SK-N-SH treated with all-trans-retinoic acid at 6 μM for 48 hours (cell line): ENCODE results near the gene ADSS2.

ENCODE experiments used
- ARNTL ChIP-seq: fragments of 450-650 bp; formaldehyde crosslinking; IDR thresholded peaks from 2 replicates; pipeline ENCODE4 v1.5.0; 2020; ENCODE audit warnings: low read depth, mild to moderate bottlenecking, moderate library complexity, borderline replicate concordance
- CSDC2 ChIP-seq: fragments of 250-450 bp; sonication (Bioruptor Pico); IDR thresholded peaks from 2 replicates; pipeline ENCODE4 v1.5.0; 2020; ENCODE audit warnings: mild to moderate bottlenecking, moderate library complexity
- GLIS3 ChIP-seq: fragments of 250-450 bp; sonication (Bioruptor Pico); IDR thresholded peaks from 2 replicates; pipeline ENCODE4 v1.5.0; 2020; ENCODE audit warnings: mild to moderate bottlenecking, moderate library complexity
- PPARA ChIP-seq: fragments of 250-450 bp; sonication (Bioruptor Pico); IDR thresholded peaks from 2 replicates; pipeline ENCODE4 v1.5.0; 2020; ENCODE audit warnings: mild to moderate bottlenecking, borderline replicate concordance
- ZC3H10 ChIP-seq: fragments of 250-450 bp; sonication (Bioruptor Pico); IDR thresholded peaks from 2 replicates; pipeline ENCODE4 v1.5.1; 2021; ENCODE audit warnings: mild to moderate bottlenecking, moderate library complexity
- ZFP3 ChIP-seq: fragments of 250-450 bp; sonication (Bioruptor Pico); IDR thresholded peaks from 2 replicates; pipeline ENCODE4 v1.5.0; 2020; ENCODE audit warnings: mild to moderate bottlenecking, moderate library complexity
- ZNF565 ChIP-seq: fragments of 450-650 bp; formaldehyde crosslinking; conservative IDR thresholded peaks from 2 replicates; pipeline ENCODE4 v1.5.0; 2020; ENCODE audit warnings: low read depth, mild to moderate bottlenecking, moderate library complexity
- ZNF70 ChIP-seq: fragments of 450-650 bp; formaldehyde crosslinking; IDR thresholded peaks from 2 replicates; pipeline ENCODE4 v1.5.0; 2020; ENCODE audit warnings: mild to moderate bottlenecking, moderate library complexity
- ZNF8 ChIP-seq: fragments of 450-650 bp; formaldehyde crosslinking; IDR thresholded peaks from 2 replicates; pipeline ENCODE4 v1.5.0; 2020; ENCODE audit warnings: mild to moderate bottlenecking, moderate library complexity
- TF ChIP-seq, protein P1 (sequence below): fragments of 250-450 bp; sonication (Bioruptor Pico); IDR thresholded peaks from 2 replicates; pipeline ENCODE4 v1.8.0; 2021; ENCODE audit warnings: low read depth, mild to moderate bottlenecking, moderate library complexity, borderline replicate concordance
- TF ChIP-seq, protein P2 (sequence below): fragments of 250-450 bp; sonication (Bioruptor Pico); IDR thresholded peaks from 2 replicates; pipeline ENCODE4 v1.8.0; 2020; ENCODE audit warnings: mild to moderate bottlenecking, moderate library complexity, borderline replicate concordance
- TF ChIP-seq, protein P3 (sequence below): fragments of 250-450 bp; sonication (Bioruptor Pico); IDR thresholded peaks from 2 replicates; pipeline ENCODE4 v1.5.1; 2020; ENCODE audit warnings: low read depth, mild to moderate bottlenecking, moderate library complexity

DNA sequence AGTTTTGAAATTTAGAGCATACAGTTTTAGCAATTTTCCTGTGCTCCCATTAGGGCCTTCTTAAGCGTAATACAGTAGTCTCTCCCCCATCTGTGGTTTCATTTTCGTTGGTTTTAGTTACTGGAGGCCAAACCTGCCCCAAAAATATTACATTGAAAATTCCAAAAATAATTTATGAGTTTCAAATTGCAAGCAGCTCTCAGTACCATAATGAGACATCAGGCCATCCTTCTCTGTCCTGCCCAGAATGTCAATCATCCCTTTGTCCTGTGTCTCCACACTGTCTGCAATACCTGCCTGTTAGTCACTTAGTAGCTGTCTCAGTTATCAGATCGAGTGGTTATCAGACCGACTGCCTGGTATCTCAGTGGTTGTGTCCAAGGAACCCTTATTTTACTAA lies 45.4 kb downstream of the ADSS2 start:
- TF ChIP-seq, protein P1, sequence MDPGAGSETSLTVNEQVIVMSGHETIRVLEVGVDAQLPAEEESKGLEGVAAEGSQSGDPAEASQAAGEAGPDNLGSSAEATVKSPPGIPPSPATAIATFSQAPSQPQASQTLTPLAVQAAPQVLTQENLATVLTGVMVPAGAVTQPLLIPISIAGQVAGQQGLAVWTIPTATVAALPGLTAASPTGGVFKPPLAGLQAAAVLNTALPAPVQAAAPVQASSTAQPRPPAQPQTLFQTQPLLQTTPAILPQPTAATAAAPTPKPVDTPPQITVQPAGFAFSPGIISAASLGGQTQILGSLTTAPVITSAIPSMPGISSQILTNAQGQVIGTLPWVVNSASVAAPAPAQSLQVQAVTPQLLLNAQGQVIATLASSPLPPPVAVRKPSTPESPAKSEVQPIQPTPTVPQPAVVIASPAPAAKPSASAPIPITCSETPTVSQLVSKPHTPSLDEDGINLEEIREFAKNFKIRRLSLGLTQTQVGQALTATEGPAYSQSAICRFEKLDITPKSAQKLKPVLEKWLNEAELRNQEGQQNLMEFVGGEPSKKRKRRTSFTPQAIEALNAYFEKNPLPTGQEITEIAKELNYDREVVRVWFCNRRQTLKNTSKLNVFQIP (CRISPR knock-in tag): no peak
- TF ChIP-seq ARNTL (CRISPR knock-in tag) (no peak), CSDC2 (CRISPR knock-in tag) (no peak), ZC3H10 (no peak), ZNF565 (no peak), ZNF70 (CRISPR knock-in tag) (no peak), ZNF8 (CRISPR knock-in tag) (no peak), ZFP3 (no peak), GLIS3 (CRISPR knock-in tag) (no peak), PPARA (CRISPR knock-in tag) (no peak)
- TF ChIP-seq, protein P2, sequence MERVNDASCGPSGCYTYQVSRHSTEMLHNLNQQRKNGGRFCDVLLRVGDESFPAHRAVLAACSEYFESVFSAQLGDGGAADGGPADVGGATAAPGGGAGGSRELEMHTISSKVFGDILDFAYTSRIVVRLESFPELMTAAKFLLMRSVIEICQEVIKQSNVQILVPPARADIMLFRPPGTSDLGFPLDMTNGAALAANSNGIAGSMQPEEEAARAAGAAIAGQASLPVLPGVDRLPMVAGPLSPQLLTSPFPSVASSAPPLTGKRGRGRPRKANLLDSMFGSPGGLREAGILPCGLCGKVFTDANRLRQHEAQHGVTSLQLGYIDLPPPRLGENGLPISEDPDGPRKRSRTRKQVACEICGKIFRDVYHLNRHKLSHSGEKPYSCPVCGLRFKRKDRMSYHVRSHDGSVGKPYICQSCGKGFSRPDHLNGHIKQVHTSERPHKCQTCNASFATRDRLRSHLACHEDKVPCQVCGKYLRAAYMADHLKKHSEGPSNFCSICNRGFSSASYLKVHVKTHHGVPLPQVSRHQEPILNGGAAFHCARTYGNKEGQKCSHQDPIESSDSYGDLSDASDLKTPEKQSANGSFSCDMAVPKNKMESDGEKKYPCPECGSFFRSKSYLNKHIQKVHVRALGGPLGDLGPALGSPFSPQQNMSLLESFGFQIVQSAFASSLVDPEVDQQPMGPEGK (CRISPR knock-in tag): no peak
- TF ChIP-seq, protein P3, sequence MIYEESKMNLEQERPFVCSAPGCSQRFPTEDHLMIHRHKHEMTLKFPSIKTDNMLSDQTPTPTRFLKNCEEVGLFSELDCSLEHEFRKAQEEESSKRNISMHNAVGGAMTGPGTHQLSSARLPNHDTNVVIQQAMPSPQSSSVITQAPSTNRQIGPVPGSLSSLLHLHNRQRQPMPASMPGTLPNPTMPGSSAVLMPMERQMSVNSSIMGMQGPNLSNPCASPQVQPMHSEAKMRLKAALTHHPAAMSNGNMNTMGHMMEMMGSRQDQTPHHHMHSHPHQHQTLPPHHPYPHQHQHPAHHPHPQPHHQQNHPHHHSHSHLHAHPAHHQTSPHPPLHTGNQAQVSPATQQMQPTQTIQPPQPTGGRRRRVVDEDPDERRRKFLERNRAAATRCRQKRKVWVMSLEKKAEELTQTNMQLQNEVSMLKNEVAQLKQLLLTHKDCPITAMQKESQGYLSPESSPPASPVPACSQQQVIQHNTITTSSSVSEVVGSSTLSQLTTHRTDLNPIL (CRISPR knock-in tag): no peak
